Neural progenitor cell (in vitro differentiated cells): ENCODE data around the gene DTWD1.

Experiments used
- EZH2 ChIP-seq: fragments of 200-600 bp; sonication (generic); IDR thresholded peaks from 2 replicates; pipeline ENCODE4 v1.6.1; 2017; ENCODE audit warnings: antibody characterized with exemption, mild to moderate bottlenecking, moderate library complexity
- EZH2phosphoT487 ChIP-seq: fragments of 200-600 bp; sonication (generic); IDR thresholded peaks from 2 replicates; pipeline ENCODE4 v1.6.1; 2017; ENCODE audit warnings: antibody characterized with exemption
- TF ChIP-seq, protein P1 (sequence below): fragments of 200-600 bp; sonication (generic); IDR thresholded peaks from 2 replicates; pipeline ENCODE4 v1.5.1; 2017; ENCODE audit warnings: antibody characterized with exemption, mild to moderate bottlenecking

DNA sequence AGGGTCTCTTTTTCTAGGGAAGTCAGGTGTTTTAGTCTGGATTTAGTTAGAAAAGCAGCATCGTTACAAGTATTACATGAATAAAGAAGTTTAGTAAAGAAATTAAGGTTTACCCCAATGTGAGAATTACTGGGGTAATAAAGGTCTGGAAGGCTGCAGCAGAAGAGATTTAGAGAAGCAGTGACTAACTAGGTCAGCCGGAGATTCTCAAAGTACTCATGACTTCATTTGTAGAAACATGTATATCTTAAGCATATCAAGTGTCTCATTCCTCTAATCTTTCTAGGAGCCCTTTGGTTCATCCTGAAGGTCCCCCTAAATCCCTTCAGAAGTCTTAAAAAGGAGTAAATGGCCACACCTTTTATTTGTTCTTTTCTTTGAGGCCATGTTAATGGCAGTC lies 26.0 kb downstream of the DTWD1 start:
- TF ChIP-seq, protein P1, sequence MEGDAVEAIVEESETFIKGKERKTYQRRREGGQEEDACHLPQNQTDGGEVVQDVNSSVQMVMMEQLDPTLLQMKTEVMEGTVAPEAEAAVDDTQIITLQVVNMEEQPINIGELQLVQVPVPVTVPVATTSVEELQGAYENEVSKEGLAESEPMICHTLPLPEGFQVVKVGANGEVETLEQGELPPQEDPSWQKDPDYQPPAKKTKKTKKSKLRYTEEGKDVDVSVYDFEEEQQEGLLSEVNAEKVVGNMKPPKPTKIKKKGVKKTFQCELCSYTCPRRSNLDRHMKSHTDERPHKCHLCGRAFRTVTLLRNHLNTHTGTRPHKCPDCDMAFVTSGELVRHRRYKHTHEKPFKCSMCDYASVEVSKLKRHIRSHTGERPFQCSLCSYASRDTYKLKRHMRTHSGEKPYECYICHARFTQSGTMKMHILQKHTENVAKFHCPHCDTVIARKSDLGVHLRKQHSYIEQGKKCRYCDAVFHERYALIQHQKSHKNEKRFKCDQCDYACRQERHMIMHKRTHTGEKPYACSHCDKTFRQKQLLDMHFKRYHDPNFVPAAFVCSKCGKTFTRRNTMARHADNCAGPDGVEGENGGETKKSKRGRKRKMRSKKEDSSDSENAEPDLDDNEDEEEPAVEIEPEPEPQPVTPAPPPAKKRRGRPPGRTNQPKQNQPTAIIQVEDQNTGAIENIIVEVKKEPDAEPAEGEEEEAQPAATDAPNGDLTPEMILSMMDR: no peak
- TF ChIP-seq EZH2 (no peak), EZH2phosphoT487 (no peak)
